Adrenal gland (tissue), 5 donors: ENCODE data around the gene NUDT4.

Experiments used
- POLR2A ChIP-seq, 2 donors: fragments of 450-650 bp; IDR thresholded peaks; one replicate each; pipeline ENCODE4 v1.6.1; 2017; ENCODE audit warnings: antibody characterized with exemption in 2 of 2, mild to moderate bottlenecking in 2 of 2, moderate library complexity in 1 of 2
- TF ChIP-seq, protein P1 (sequence below), 6 experiments: fragments of 450-650 bp in 4 of 6; fragments of 200-600 bp in 2 of 6; sonication (generic) in 1 of 6; IDR thresholded peaks; 1 replicate in 5 of 6; 2 replicates in 1 of 6; pipeline versions ENCODE4 v1.5.1 to v1.8.0; 2016 to 2021; ENCODE audit warnings: antibody characterized with exemption in 6 of 6, mild to moderate bottlenecking in 2 of 6, moderate library complexity in 1 of 6
- donor health status: DM: no; HTN: no; CAD: no.

DNA sequence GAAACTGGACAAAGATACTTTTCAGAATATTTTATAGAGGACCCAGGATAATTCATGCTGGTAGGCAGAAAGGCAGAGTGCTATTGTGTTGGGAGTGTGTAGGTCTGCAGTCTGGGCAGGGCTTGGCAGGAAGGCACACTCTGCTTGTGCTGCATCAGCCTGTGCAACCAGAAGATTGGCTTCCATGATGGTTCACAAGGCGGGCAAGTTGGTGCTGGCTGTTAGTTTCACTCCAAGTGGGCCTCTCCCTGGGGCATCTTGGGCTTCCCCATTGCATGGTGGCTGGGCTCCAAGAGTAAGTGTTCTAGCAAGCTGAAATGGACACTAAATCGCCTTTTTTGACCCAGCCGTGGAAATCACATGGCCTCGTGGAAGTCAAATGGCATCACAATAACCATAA lies 65.9 kb downstream of the NUDT4 start:
- TF ChIP-seq, protein P1, sequence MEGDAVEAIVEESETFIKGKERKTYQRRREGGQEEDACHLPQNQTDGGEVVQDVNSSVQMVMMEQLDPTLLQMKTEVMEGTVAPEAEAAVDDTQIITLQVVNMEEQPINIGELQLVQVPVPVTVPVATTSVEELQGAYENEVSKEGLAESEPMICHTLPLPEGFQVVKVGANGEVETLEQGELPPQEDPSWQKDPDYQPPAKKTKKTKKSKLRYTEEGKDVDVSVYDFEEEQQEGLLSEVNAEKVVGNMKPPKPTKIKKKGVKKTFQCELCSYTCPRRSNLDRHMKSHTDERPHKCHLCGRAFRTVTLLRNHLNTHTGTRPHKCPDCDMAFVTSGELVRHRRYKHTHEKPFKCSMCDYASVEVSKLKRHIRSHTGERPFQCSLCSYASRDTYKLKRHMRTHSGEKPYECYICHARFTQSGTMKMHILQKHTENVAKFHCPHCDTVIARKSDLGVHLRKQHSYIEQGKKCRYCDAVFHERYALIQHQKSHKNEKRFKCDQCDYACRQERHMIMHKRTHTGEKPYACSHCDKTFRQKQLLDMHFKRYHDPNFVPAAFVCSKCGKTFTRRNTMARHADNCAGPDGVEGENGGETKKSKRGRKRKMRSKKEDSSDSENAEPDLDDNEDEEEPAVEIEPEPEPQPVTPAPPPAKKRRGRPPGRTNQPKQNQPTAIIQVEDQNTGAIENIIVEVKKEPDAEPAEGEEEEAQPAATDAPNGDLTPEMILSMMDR (IDR thresholded peaks at IDR 0.05), result no peak
- no peak for TF ChIP-seq POLR2A (IDR thresholded peaks at IDR 0.05)
